Astrocyte of the cerebellum (primary cell): ENCODE measurements around the gene KPNA6.
"Not testable (repeated sequence)": the region's sequence is repeated elsewhere in the genome, so short reads cannot be mapped to it uniquely, and the experiment has no call there.

Source experiments
- DNase-seq: peaks from one replicate; pipeline ENCODE4 v3.0.0-alpha.2; 2011; ENCODE audit warnings: low read depth
- H3K4me3 ChIP-seq: 2 replicates; pipeline ENCODE4 v1.5.1; 2011; ENCODE audit warnings: mild to moderate bottlenecking, low read depth, low read length, moderate library complexity
- CTCF ChIP-seq: IDR thresholded peaks from 2 replicates; pipeline ENCODE4 v1.5.1; 2012; ENCODE audit warnings: low read length, low read depth, moderate library complexity, mild to moderate bottlenecking; ENCODE audit errors: missing control alignments
- in situ Hi-C: cut with HindIII; loops from 2 replicates; pipeline ENCODE4 v1.10.0; 2017; ENCODE audit warnings: low sequenced_read_pairs

The KPNA6 gene

DNA sequence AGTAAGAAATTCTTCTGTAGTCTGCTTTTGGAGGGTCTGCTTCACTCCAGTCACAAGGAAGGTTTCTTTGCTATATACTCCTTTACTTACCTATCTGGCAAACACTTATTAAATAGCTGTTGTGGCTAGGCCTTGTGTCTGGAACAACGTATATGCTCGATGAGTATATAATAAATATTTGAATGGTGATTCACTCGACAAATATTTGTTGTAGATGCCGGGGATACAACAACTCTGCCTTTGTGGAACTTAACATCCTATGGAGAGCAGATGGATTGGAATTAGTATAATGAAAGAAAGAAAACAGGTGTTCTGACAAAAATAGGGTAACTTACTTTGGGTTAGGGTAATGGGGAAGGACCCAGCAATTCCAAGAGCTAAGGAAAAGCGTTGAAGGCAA lies 31.1 kb downstream of the KPNA6 start:
- no peak for DNase-seq
- in situ Hi-C loops: no loop called here
- H3K4me3 ChIP-seq: no peak overlapping the region
- TF ChIP-seq CTCF: no peak

DNA sequence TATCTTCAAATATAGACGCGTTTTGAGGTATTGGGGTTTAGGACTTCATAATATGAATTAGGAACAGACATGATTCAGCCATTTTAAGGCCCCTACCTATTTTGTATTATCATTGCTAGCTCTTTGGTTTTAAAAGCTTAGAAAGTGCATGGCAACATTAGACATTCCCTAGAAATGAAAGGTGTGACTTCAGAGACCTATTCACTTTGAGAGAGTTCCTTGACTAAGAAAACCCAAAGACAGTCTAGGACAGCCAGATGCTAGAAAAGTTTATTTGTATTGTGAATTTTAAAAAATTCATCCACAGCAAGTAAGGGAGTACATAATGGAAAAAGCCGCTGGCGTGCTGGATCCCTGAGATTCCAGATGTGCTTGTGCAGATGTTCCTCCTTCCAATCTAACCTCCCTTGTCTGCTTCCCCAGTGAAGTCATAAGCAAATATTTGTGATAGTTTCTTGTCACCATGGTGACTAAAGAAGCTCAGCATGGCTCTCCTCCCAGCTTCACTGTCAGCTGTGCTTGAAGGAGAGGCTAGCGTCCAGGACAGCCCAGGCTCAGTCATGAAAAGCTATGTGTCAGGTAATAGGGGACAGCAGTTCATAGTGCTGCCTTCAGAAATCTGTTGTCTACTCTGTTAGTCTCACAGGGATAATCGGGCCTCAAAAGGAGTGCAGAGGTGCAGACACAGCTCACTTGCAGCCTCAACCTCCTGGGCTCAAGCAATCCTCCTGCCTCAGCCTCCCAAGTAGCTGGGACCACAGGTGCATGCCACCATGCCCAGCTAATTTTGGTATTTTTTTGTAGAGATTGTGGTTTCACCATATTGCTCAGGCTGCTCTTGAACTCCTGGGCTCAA lies 34.8 kb downstream of the KPNA6 start:
- no peak overlapping the region for H3K4me3 ChIP-seq
- in situ Hi-C loops: no loop called here
- TF ChIP-seq CTCF: no peak
- DNase-seq: peak; percentile 33

DNA sequence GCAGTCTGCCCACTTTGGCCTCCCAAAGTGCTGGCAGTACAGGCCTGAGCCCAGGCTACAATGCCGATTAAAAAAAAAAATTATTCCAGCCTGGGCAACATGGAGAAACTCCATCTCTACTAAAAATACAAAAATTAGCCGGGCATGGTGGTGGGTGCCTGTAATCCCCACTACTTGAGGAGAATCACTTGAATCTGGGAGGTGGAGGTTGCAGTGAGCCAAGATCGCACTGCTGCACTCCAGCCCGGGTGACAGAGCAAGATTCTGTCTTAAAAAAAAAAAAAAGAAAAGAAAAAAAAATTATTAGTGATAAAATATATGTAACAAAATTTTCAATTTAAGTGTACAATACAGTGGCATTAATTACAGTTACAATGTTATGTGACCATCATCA lies 35.4 kb downstream of the KPNA6 start:
- H3K4me3 ChIP-seq, in situ Hi-C loops, DNase-seq: not testable (repeated sequence)

DNA sequence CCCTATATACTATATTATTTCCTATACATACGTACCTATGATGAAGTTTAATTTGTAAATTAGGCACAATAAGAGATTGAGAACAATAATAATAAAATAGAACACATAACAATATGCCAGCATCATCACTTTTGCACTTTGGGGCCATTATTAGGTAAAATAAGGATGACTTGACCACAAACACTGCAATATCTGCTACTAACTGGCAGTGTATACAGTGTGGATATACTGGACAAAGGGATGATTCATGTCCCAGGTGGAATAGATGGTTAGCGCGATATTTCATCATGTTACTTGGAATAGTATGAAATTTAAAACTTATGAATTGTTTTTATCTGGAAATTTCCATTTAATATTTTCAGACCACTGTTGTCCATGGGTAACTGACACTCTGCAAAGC lies 36.2 kb downstream of the KPNA6 start:
- DNase-seq: no peak
- in situ Hi-C loops: no loop called here
- TF ChIP-seq CTCF: no peak
- H3K4me3 ChIP-seq: no peak overlapping the region

GRCh38 chr1:32147799-32148198 lies 39.9 kb downstream of the KPNA6 start:
- DNase-seq, in situ Hi-C loops, H3K4me3 ChIP-seq: not testable (repeated sequence)

- no peak overlapping the region for H3K4me3 ChIP-seq
- no peak for TF ChIP-seq CTCF
- in situ Hi-C loops: no loop called here
- no peak for DNase-seq
Observed at GRCh38 chr1:32150847-32151246, 43.0 kb downstream of the KPNA6 start.

DNA sequence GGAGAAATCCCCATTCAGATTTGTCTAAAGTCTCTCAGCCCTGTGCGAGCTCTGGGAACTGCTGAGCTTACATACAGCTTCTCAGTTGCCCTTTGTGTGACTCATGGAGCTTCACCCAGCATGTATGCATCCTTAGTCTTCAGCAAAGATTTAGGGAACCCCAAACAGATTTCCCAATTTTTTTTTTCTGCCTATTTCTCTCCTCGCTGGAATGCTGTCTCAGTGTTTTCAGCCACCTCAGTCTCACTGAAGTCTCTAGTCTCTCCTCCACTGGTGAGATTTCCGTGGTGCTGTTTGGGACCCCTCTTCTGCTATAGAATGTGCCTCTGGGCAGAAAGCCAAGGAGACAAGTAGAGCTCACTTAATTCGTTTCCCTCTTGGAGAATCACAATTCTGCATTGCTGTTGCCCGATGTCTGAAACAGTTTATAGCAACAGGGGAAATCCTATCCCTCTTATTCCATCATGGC lies 43.5 kb downstream of the KPNA6 start:
- in situ Hi-C loops: no loop called here
- TF ChIP-seq CTCF: no peak
- peak; percentile 45 for DNase-seq
- H3K4me3 ChIP-seq: no peak overlapping the region
